ENCODE data around the gene NT5DC3. TPM values are rescaled to one million over a fixed set of nuclear protein-coding genes. Genes with fewer than 3 reads are reported as not detected.

Gene NT5DC3
- total and polyA plus RNA-seq, 9 of the 15 experiments (the other 6 are each of a cell fraction or from before 2014, with no cell fraction given) = 6.3 to 33.5 (median 24.5) TPM

GRCh38 chr12:103858953-103859601 is 18.0 kb upstream of the NT5DC3 start (continued):
- TF ChIP-seq ZNF584 (CRISPR knock-in tag; IDR thresholded peaks at IDR 0.05; ENCODE audit: low read depth) = peak; percentile 96
- peak; percentile 83 for TF ChIP-seq SMAD4 (CRISPR knock-in tag; conservative IDR thresholded peaks at IDR 0.05)
- TF ChIP-seq L3MBTL2 (IDR thresholded peaks at IDR 0.05) = peak; percentile 97
- peak; percentile 69 for TF ChIP-seq ELF4 (CRISPR knock-in tag; IDR thresholded peaks at IDR 0.05)
- no peak for TF ChIP-seq ZBTB2 (IDR thresholded peaks at IDR 0.05)
- peak; percentile 88 for TF ChIP-seq BACH1 (tag; IDR thresholded peaks at IDR 0.05)
- TF ChIP-seq, protein P1, sequence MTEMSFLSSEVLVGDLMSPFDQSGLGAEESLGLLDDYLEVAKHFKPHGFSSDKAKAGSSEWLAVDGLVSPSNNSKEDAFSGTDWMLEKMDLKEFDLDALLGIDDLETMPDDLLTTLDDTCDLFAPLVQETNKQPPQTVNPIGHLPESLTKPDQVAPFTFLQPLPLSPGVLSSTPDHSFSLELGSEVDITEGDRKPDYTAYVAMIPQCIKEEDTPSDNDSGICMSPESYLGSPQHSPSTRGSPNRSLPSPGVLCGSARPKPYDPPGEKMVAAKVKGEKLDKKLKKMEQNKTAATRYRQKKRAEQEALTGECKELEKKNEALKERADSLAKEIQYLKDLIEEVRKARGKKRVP (CRISPR knock-in tag; IDR thresholded peaks at IDR 0.05) = peak; percentile 64
- TF ChIP-seq GTF2F1 (IDR thresholded peaks at IDR 0.05; ENCODE audit: low read depth, low read length) = no peak
- TF ChIP-seq ZBTB17 (CRISPR knock-in tag; IDR thresholded peaks at IDR 0.05) = peak; percentile 47; the same call in 1 of the 2 replicates
- no peak for TF ChIP-seq TBP (optimal IDR thresholded peaks at IDR 0.05; ENCODE audit: low read depth, low read length)
- TF ChIP-seq JUN (IDR thresholded peaks at IDR 0.05; ENCODE audit: borderline replicate concordance, low read depth, low read length) = peak; percentile 86
- TF ChIP-seq JUN (CRISPR knock-in tag; IDR thresholded peaks at IDR 0.05; ENCODE audit: borderline replicate concordance) = no peak
- no peak for TF ChIP-seq PURB (CRISPR knock-in tag; IDR thresholded peaks at IDR 0.05; ENCODE audit: low read depth)
- 0 out of 2 replicates have a peak, but pooled peaks have one; percentile 32 for TF ChIP-seq ZNF324 (CRISPR knock-in tag; IDR thresholded peaks at IDR 0.05)
- TF ChIP-seq TEAD1 (CRISPR knock-in tag; IDR thresholded peaks at IDR 0.05) = peak in 1 of 2 experiments; percentile 90; a peak in 2 of 4 replicates
- peak; percentile 49; the same call in 1 of the 2 replicates for TF ChIP-seq ZNF707 (CRISPR knock-in tag; conservative IDR thresholded peaks at IDR 0.05)
- no peak for TF ChIP-seq ZZZ3 (IDR thresholded peaks at IDR 0.05)
- TF ChIP-seq, protein P2, sequence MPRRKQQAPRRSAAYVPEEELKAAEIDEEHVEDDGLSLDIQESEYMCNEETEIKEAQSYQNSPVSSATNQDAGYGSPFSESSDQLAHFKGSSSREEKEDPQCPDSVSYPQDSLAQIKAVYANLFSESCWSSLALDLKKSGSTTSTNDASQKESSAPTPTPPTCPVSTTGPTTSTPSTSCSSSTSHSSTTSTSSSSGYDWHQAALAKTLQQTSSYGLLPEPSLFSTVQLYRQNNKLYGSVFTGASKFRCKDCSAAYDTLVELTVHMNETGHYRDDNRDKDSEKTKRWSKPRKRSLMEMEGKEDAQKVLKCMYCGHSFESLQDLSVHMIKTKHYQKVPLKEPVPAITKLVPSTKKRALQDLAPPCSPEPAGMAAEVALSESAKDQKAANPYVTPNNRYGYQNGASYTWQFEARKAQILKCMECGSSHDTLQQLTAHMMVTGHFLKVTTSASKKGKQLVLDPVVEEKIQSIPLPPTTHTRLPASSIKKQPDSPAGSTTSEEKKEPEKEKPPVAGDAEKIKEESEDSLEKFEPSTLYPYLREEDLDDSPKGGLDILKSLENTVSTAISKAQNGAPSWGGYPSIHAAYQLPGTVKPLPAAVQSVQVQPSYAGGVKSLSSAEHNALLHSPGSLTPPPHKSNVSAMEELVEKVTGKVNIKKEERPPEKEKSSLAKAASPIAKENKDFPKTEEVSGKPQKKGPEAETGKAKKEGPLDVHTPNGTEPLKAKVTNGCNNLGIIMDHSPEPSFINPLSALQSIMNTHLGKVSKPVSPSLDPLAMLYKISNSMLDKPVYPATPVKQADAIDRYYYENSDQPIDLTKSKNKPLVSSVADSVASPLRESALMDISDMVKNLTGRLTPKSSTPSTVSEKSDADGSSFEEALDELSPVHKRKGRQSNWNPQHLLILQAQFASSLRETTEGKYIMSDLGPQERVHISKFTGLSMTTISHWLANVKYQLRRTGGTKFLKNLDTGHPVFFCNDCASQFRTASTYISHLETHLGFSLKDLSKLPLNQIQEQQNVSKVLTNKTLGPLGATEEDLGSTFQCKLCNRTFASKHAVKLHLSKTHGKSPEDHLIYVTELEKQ (CRISPR knock-in tag; IDR thresholded peaks at IDR 0.05) = 0 out of 2 replicates have a peak, but pooled peaks have one; percentile 55
- peak; percentile 29; the same call in 1 of the 2 replicates for TF ChIP-seq MTA1 (IDR thresholded peaks at IDR 0.05; ENCODE audit: borderline replicate concordance)
- TF ChIP-seq NFXL1 (CRISPR knock-in tag; IDR thresholded peaks at IDR 0.05) = peak; percentile 84; the same call in 1 of the 2 replicates
- TF ChIP-seq ZNF583 (CRISPR knock-in tag; IDR thresholded peaks at IDR 0.05) = peak; percentile 81; the same call in 1 of the 2 replicates
- no peak for TF ChIP-seq THRAP3 (IDR thresholded peaks at IDR 0.05; ENCODE audit: borderline replicate concordance)
- TF ChIP-seq MITF (IDR thresholded peaks at IDR 0.05) = peak; percentile 86
